ENCODE results near the gene TBX10. TPM values are rescaled to one million over a fixed set of nuclear protein-coding genes. Genes with fewer than 3 reads are reported as not detected.

The TBX10 gene
- total RNA-seq, 2 experiments from 2014 or later: not detected

- H3K36me3 Mint-ChIP-seq (ENCODE audit: low read depth): peaks cover 2% of the 10 kb centered on the region
- no peak overlapping the region for H3K27ac Mint-ChIP-seq
- no peak overlapping the region for H3K4me3 Mint-ChIP-seq
- H3K9me3 Mint-ChIP-seq (ENCODE audit: insufficient read depth): no peaks in the 10 kb centered on the region
- ChIA-PET CTCF (interaction anchor here (1.5 kb wide), 2 partner anchors 12 to 40 kb away, joined by 3 to 4 read pairs; partner anchors contain the start of gene NUDT8), POLR2A (no interaction called here)
- H3K4me1 Mint-ChIP-seq (ENCODE audit: low read depth): no peaks in the 10 kb centered on the region
- H3K27me3 Mint-ChIP-seq (ENCODE audit: low read depth): peaks cover 1% of the 10 kb centered on the region
- ATAC-seq (no peak), DNase-seq (no peak)
Measured at GRCh38 chr11:67670316-67671210, 31.0 kb upstream of the TBX10 start.

- no peak for DNase-seq
- H3K9me3 Mint-ChIP-seq (ENCODE audit: insufficient read depth): no peaks in the 10 kb centered on the region
- H3K36me3 Mint-ChIP-seq (ENCODE audit: low read depth): no peaks in the 10 kb centered on the region
- no peak overlapping the region for H3K27ac Mint-ChIP-seq
- ChIA-PET POLR2A (no interaction called here), CTCF (interaction anchor here (1.1 kb wide), 1 partner anchor 10 kb away, joined by 3 read pairs; no protein-coding TSS in a partner anchor)
- no peaks in the 10 kb centered on the region for H3K4me1 Mint-ChIP-seq (ENCODE audit: low read depth)
- H3K27me3 Mint-ChIP-seq (ENCODE audit: low read depth): no peaks in the 10 kb centered on the region
- no peak overlapping the region for H3K4me3 Mint-ChIP-seq
- no peak for ATAC-seq
Measured at GRCh38 chr11:67668192-67668551, 28.6 kb upstream of the TBX10 start.

- Mint-ChIP-seq H3K4me1 (ENCODE audit: low read depth) (no peaks in the 10 kb centered on the region), H3K27ac (no peak overlapping the region), H3K4me3 (no peak overlapping the region), H3K36me3 (ENCODE audit: low read depth) (no peaks in the 10 kb centered on the region), H3K9me3 (ENCODE audit: insufficient read depth) (no peaks in the 10 kb centered on the region), H3K27me3 (ENCODE audit: low read depth) (no peaks in the 10 kb centered on the region)
- POLR2A ChIA-PET: no interaction called here
- CTCF ChIA-PET: interaction anchor here (1.1 to 1.2 kb wide), 2 partner anchors 9 to 38 kb away, joined by 3 read pairs; no protein-coding TSS in a partner anchor
- no peak for DNase-seq
- no peak for ATAC-seq
Measured at GRCh38 chr11:67667490-67668191, 28.1 kb upstream of the TBX10 start.

GRCh38 chr11:67666676-67667489 is 27.3 kb upstream of the TBX10 start:
- CTCF ChIA-PET: interaction anchor here (1.2 kb wide), 1 partner anchor 37 kb away, joined by 3 read pairs; no protein-coding TSS in a partner anchor
- H3K4me1 Mint-ChIP-seq (ENCODE audit: low read depth): no peaks in the 10 kb centered on the region
- H3K27ac Mint-ChIP-seq: no peak overlapping the region
- H3K36me3 Mint-ChIP-seq (ENCODE audit: low read depth): no peaks in the 10 kb centered on the region
- ATAC-seq (no peak), DNase-seq (no peak)
- no peaks in the 10 kb centered on the region for H3K9me3 Mint-ChIP-seq (ENCODE audit: insufficient read depth)
- no peak overlapping the region for H3K4me3 Mint-ChIP-seq
- POLR2A ChIA-PET: no interaction called here
- no peaks in the 10 kb centered on the region for H3K27me3 Mint-ChIP-seq (ENCODE audit: low read depth)

- CTCF ChIA-PET: interaction anchor here (1.2 kb wide), 1 partner anchor 36 kb away, joined by 3 read pairs; no protein-coding TSS in a partner anchor
- H3K4me1 Mint-ChIP-seq (ENCODE audit: low read depth): no peaks in the 10 kb centered on the region
- H3K36me3 Mint-ChIP-seq (ENCODE audit: low read depth): no peaks in the 10 kb centered on the region
- no peak overlapping the region for H3K4me3 Mint-ChIP-seq
- POLR2A ChIA-PET: no interaction called here
- no peaks in the 10 kb centered on the region for H3K9me3 Mint-ChIP-seq (ENCODE audit: insufficient read depth)
- H3K27me3 Mint-ChIP-seq (ENCODE audit: low read depth): no peaks in the 10 kb centered on the region
- DNase-seq: no peak
- no peak overlapping the region for H3K27ac Mint-ChIP-seq
- no peak for ATAC-seq
Measured at GRCh38 chr11:67666303-67666645, 26.7 kb upstream of the TBX10 start.

- Mint-ChIP-seq H3K27ac (no peak overlapping the region), H3K9me3 (ENCODE audit: insufficient read depth) (no peaks in the 10 kb centered on the region), H3K4me1 (ENCODE audit: low read depth) (no peaks in the 10 kb centered on the region), H3K27me3 (ENCODE audit: low read depth) (no peaks in the 10 kb centered on the region), H3K36me3 (ENCODE audit: low read depth) (no peaks in the 10 kb centered on the region), H3K4me3 (no peak overlapping the region)
- ChIA-PET POLR2A (no interaction called here), CTCF (no interaction called here)
- no peak for DNase-seq
- no peak for ATAC-seq
Measured at GRCh38 chr11:67665541-67666302, 26.2 kb upstream of the TBX10 start.

- H3K36me3 Mint-ChIP-seq (ENCODE audit: low read depth): no peaks in the 10 kb centered on the region
- no peak for DNase-seq
- CTCF ChIA-PET: no interaction called here
- POLR2A ChIA-PET: no interaction called here
- no peaks in the 10 kb centered on the region for H3K27me3 Mint-ChIP-seq (ENCODE audit: low read depth)
- no peaks in the 10 kb centered on the region for H3K9me3 Mint-ChIP-seq (ENCODE audit: insufficient read depth)
- no peak for ATAC-seq
- no peaks in the 10 kb centered on the region for H3K4me1 Mint-ChIP-seq (ENCODE audit: low read depth)
- H3K27ac Mint-ChIP-seq: no peak overlapping the region
- H3K4me3 Mint-ChIP-seq: no peak overlapping the region
Measured at GRCh38 chr11:67664696-67665540, 25.4 kb upstream of the TBX10 start.

GRCh38 chr11:67664213-67664585 is 24.6 kb upstream of the TBX10 start:
- CTCF ChIA-PET: no interaction called here
- no peak for ATAC-seq
- no peaks in the 10 kb centered on the region for H3K27me3 Mint-ChIP-seq (ENCODE audit: low read depth)
- H3K36me3 Mint-ChIP-seq (ENCODE audit: low read depth): no peaks in the 10 kb centered on the region
- peaks cover 2% of the 10 kb centered on the region for H3K4me1 Mint-ChIP-seq (ENCODE audit: low read depth)
- no peak for DNase-seq
- H3K4me3 Mint-ChIP-seq: no peak overlapping the region
- no peaks in the 10 kb centered on the region for H3K9me3 Mint-ChIP-seq (ENCODE audit: insufficient read depth)
- H3K27ac Mint-ChIP-seq: no peak overlapping the region
- POLR2A ChIA-PET: no interaction called here

GRCh38 chr11:67663532-67664212 is 24.1 kb upstream of the TBX10 start:
- H3K4me3 Mint-ChIP-seq: no peak overlapping the region
- no peak for DNase-seq

GRCh38 chr11:67662835-67663531 is 23.4 kb upstream of the TBX10 start:
- ATAC-seq: no peak
- ChIA-PET POLR2A (no interaction called here), CTCF (interaction anchor here (2.2 to 6.8 kb wide), 2 partner anchors 15 to 33 kb away, joined by 11 to 81 read pairs; partner anchors contain the start of genes ACY3 and NUDT8)

More at GRCh38 chr11:67663532-67664212, 24.1 kb upstream of the TBX10 start:
- ChIA-PET POLR2A (no interaction called here), CTCF (interaction anchor here (2.2 to 6.8 kb wide), 2 partner anchors 16 to 34 kb away, joined by 11 to 81 read pairs; partner anchors contain the start of genes ACY3 and NUDT8)
- ATAC-seq: no peak
- no peak overlapping the region for H3K27ac Mint-ChIP-seq
- peaks cover 7% of the 10 kb centered on the region for H3K4me1 Mint-ChIP-seq (ENCODE audit: low read depth)
- no peaks in the 10 kb centered on the region for H3K27me3 Mint-ChIP-seq (ENCODE audit: low read depth)
- H3K36me3 Mint-ChIP-seq (ENCODE audit: low read depth): no peaks in the 10 kb centered on the region
- no peaks in the 10 kb centered on the region for H3K9me3 Mint-ChIP-seq (ENCODE audit: insufficient read depth)

More at GRCh38 chr11:67662835-67663531, 23.4 kb upstream of the TBX10 start:
- Mint-ChIP-seq H3K4me3 (no peak overlapping the region), H3K36me3 (ENCODE audit: low read depth) (no peaks in the 10 kb centered on the region), H3K9me3 (ENCODE audit: insufficient read depth) (no peaks in the 10 kb centered on the region), H3K27me3 (ENCODE audit: low read depth) (no peaks in the 10 kb centered on the region), H3K27ac (no peak overlapping the region), H3K4me1 (ENCODE audit: low read depth) (peaks cover 8% of the 10 kb centered on the region)
- DNase-seq: no peak

All from activated CD8-positive, alpha-beta T cell treated with anti-CD3 and anti-CD28 coated beads, Interleukin-2, amount 10 ng/mL, durations not matched to agents 7 days and 5 days (primary cell).